ENCODE data around the gene SLC37A1.

GRCh38 chr21:42584296-42584641 lies 70.6 kb downstream of the SLC37A1 start:
- TF ChIP-seq CTCF (conservative IDR thresholded peaks at IDR 0.05 in 1 of 2, IDR thresholded peaks at IDR 0.05 in 1 of 2; ENCODE audit: extremely low read depth in 1 of 2, insufficient read depth in 1 of 2, low read depth in 1 of 2, low read length in 2 of 2), result no peak
- no peak for TF ChIP-seq EZH2 (IDR thresholded peaks at IDR 0.05; ENCODE audit: borderline replicate concordance, low read length)
